Sigmoid colon (tissue), 4 donors: ENCODE measurements around the gene FAM135A.
"Not testable (repeated sequence)": the region's sequence is repeated elsewhere in the genome, so short reads cannot be mapped to it uniquely, and the experiment has no call there.

Experiments
- EP300 ChIP-seq, 4 donors: sonication (generic); formaldehyde crosslinking; IDR thresholded peaks; one replicate each; pipeline ENCODE4 v1.6.1; 2017; ENCODE audit warnings: antibody characterized with exemption in 4 of 4
- POLR2A ChIP-seq, 2 donors: fragments of 450-650 bp; IDR thresholded peaks; one replicate each; pipeline ENCODE4 v1.6.1; 2016; ENCODE audit warnings: antibody characterized with exemption in 2 of 2, mild to moderate bottlenecking in 2 of 2, moderate library complexity in 2 of 2
- TF ChIP-seq, protein P1 (sequence below), 4 experiments: fragments of 450-650 bp in 3 of 4; fragments of 200-600 bp in 1 of 4; IDR thresholded peaks; one replicate each; pipeline ENCODE4 v1.5.1; 2016 to 2019; ENCODE audit warnings: antibody characterized with exemption in 4 of 4, mild to moderate bottlenecking in 3 of 4, moderate library complexity in 2 of 4

DNA sequence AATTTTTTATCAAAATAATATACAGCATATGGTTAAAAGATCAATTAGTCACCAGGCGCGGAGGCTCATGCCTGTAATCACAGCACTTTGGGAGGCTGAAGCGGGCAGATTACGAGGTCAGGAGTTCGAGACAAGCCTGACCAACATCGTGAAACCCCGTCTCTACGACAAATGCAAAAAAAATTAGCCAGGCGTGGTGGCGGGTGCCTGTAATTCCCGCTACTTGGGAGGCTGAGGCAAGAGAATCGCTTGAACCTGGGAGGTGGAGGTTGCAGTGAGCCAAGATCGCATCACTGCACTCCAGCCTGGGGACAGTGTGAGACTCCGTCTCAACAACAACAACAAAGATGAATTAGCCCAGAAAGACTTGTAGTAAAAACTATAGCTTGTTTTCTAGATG is 46.4 kb downstream of the FAM135A start:
- TF ChIP-seq EP300, POLR2A (IDR thresholded peaks at IDR 0.05): not testable (repeated sequence)
- TF ChIP-seq, protein P1, sequence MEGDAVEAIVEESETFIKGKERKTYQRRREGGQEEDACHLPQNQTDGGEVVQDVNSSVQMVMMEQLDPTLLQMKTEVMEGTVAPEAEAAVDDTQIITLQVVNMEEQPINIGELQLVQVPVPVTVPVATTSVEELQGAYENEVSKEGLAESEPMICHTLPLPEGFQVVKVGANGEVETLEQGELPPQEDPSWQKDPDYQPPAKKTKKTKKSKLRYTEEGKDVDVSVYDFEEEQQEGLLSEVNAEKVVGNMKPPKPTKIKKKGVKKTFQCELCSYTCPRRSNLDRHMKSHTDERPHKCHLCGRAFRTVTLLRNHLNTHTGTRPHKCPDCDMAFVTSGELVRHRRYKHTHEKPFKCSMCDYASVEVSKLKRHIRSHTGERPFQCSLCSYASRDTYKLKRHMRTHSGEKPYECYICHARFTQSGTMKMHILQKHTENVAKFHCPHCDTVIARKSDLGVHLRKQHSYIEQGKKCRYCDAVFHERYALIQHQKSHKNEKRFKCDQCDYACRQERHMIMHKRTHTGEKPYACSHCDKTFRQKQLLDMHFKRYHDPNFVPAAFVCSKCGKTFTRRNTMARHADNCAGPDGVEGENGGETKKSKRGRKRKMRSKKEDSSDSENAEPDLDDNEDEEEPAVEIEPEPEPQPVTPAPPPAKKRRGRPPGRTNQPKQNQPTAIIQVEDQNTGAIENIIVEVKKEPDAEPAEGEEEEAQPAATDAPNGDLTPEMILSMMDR (IDR thresholded peaks at IDR 0.05) = not testable (repeated sequence)
